ENCODE results near the gene BMAL1.

Gene BMAL1

DNA sequence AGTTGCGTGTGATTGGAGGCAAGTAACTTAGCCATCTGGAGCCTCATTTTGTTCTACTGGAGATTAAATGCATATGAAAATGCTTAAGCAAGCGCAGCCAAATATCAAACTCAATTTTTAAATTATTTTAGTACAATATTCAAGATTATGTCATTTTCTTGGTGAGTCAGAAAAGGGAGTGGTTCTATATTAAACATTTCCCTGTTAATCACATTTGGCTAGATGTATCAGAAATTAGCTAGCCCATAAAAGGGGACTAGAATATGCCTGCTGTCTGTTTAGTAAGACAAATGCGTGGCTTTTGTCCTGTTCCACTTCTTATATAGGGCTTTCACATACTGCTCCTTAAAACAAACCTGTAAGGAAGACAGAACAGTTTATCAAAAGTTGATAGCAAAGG is 35.0 kb upstream of the BMAL1 start:
- Histone ChIP-seq H3K4me1 (ENCODE audit: insufficient read depth, low read length) (no peaks in the 10 kb centered on the region), H3K9me3 (ENCODE audit: insufficient read depth, low read length, severe bottlenecking) (no peaks in the 10 kb centered on the region), H3K4me3 (ENCODE audit: low read depth in 1 of 2, low read length in 2 of 2) (no peak overlapping the region), H3K27me3 (ENCODE audit: insufficient read depth, low read length, poor library complexity) (peaks cover 30% of the 10 kb centered on the region), H3K27ac (ENCODE audit: low read length) (no peak overlapping the region), H3K79me2 (ENCODE audit: insufficient read depth, low read length) (no peaks in the 10 kb centered on the region), H4K20me1 (ENCODE audit: insufficient read depth, low read length) (no peaks in the 10 kb centered on the region), H3K36me3 (ENCODE audit: insufficient read depth, low read length) (no peaks in the 10 kb centered on the region), H3K9ac (ENCODE audit: low read depth, low read length) (no peak overlapping the region), H3K4me2 (ENCODE audit: insufficient read depth, low read length) (no peak overlapping the region), H2AFZ (ENCODE audit: low read depth, low read length) (no peak overlapping the region)
- no peak for DNase-seq
- TF ChIP-seq CTCF (IDR thresholded peaks at IDR 0.05; ENCODE audit: borderline replicate concordance, extremely low read depth, low read length, poor library complexity, severe bottlenecking), result no peak
- no peak for TF ChIP-seq EZH2 (IDR thresholded peaks at IDR 0.05; ENCODE audit: borderline replicate concordance, low read depth, low read length, severe bottlenecking)
- ATAC-seq (ENCODE audit: insufficient read depth, low read depth), result no peak

DNA sequence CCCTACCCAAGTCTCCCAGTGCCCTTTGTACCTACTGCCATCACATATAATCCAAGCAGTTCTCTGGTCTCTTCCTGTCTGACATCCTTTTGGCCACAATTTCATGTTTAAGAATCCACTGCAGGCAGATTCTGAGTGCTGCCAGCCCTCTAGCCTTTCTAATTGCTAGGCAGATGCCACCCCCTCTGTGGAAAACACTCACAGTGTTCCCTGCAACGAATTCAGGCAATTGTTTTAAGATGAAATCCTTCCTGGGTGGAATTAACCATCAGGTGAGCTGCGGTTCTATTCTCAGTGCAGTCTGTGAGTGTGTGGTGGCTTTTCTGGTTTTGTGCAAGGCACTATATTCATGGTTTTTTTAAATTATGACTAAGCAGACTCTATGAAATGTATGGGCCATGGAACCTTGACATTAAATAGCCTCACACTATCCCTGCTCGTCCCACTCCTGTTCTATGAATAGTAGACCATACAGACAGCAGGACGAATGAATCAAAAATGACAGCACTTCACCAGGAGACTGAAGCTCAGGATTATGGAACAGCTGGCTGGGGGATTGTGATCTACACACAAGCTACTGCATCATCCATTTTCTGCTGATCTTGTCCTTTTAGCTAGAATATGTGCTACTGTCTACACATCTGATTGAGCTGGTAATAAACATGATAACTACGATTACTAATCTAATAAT is 29.8 kb upstream of the BMAL1 start:
- DNase-seq (no peak), ATAC-seq (ENCODE audit: insufficient read depth, low read depth) (no peak)
- TF ChIP-seq CTCF (IDR thresholded peaks at IDR 0.05; ENCODE audit: borderline replicate concordance, extremely low read depth, low read length, poor library complexity, severe bottlenecking), result no peak
- TF ChIP-seq EZH2 (IDR thresholded peaks at IDR 0.05; ENCODE audit: borderline replicate concordance, low read depth, low read length, severe bottlenecking), result no peak
- no peaks in the 10 kb centered on the region for H3K36me3 ChIP-seq (ENCODE audit: insufficient read depth, low read length)
- no peak overlapping the region for H2AFZ ChIP-seq (ENCODE audit: low read depth, low read length)
- no peaks in the 10 kb centered on the region for H3K9me3 ChIP-seq (ENCODE audit: insufficient read depth, low read length, severe bottlenecking)
- H4K20me1 ChIP-seq (ENCODE audit: insufficient read depth, low read length), result no peaks in the 10 kb centered on the region
- no peaks in the 10 kb centered on the region for H3K4me1 ChIP-seq (ENCODE audit: insufficient read depth, low read length)
- no peak overlapping the region for H3K4me2 ChIP-seq (ENCODE audit: insufficient read depth, low read length)
- no peak overlapping the region for H3K4me3 ChIP-seq (ENCODE audit: low read depth in 1 of 2, low read length in 2 of 2)
- no peak overlapping the region for H3K9ac ChIP-seq (ENCODE audit: low read depth, low read length)
- peaks cover 34% of the 10 kb centered on the region for H3K27me3 ChIP-seq (ENCODE audit: insufficient read depth, low read length, poor library complexity)
- H3K27ac ChIP-seq (ENCODE audit: low read length), result no peak overlapping the region
- H3K79me2 ChIP-seq (ENCODE audit: insufficient read depth, low read length), result no peaks in the 10 kb centered on the region

DNA sequence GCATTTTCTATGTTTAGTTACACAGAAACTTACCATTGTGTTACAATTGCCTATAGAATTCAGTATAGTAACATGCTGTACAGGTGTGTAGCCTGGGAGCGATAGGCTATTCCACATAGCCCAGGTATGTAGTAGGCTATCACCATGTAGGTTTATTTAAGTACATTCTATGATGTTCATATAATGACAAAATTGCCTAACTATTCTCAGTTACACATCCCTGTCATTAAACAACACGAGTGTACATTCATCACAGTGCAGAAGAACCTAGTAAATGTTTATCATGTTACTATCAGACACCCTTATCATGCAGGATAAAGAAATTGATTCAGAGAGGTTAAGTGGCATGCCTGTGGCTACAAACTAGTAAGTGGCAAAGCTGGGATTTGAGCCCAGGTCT is 28.4 kb upstream of the BMAL1 start:
- Histone ChIP-seq H4K20me1 (ENCODE audit: insufficient read depth, low read length) (no peaks in the 10 kb centered on the region), H3K36me3 (ENCODE audit: insufficient read depth, low read length) (no peaks in the 10 kb centered on the region), H3K4me1 (ENCODE audit: insufficient read depth, low read length) (no peaks in the 10 kb centered on the region), H3K4me2 (ENCODE audit: insufficient read depth, low read length) (no peak overlapping the region), H3K27me3 (ENCODE audit: insufficient read depth, low read length, poor library complexity) (peaks cover 32% of the 10 kb centered on the region), H2AFZ (ENCODE audit: low read depth, low read length) (no peak overlapping the region), H3K27ac (ENCODE audit: low read length) (no peak overlapping the region), H3K9ac (ENCODE audit: low read depth, low read length) (no peak overlapping the region), H3K79me2 (ENCODE audit: insufficient read depth, low read length) (no peaks in the 10 kb centered on the region), H3K4me3 (ENCODE audit: low read depth in 1 of 2, low read length in 2 of 2) (no peak overlapping the region), H3K9me3 (ENCODE audit: insufficient read depth, low read length, severe bottlenecking) (no peaks in the 10 kb centered on the region)
- ATAC-seq (ENCODE audit: insufficient read depth, low read depth) (no peak), DNase-seq (no peak)
- TF ChIP-seq EZH2 (IDR thresholded peaks at IDR 0.05; ENCODE audit: borderline replicate concordance, low read depth, low read length, severe bottlenecking), result no peak
- no peak for TF ChIP-seq CTCF (IDR thresholded peaks at IDR 0.05; ENCODE audit: borderline replicate concordance, extremely low read depth, low read length, poor library complexity, severe bottlenecking)

All from DND-41 (cell line).